ENCODE results near the gene RBBP8NL. TPM values are rescaled to one million over a fixed set of nuclear protein-coding genes. Genes with fewer than 3 reads are reported as not detected.
A peak's percentile ranks its signal among the peaks of the same experiment; 100 is the strongest.

The RBBP8NL gene
- polyA plus RNA-seq, 3 donors = not detected

DNA sequence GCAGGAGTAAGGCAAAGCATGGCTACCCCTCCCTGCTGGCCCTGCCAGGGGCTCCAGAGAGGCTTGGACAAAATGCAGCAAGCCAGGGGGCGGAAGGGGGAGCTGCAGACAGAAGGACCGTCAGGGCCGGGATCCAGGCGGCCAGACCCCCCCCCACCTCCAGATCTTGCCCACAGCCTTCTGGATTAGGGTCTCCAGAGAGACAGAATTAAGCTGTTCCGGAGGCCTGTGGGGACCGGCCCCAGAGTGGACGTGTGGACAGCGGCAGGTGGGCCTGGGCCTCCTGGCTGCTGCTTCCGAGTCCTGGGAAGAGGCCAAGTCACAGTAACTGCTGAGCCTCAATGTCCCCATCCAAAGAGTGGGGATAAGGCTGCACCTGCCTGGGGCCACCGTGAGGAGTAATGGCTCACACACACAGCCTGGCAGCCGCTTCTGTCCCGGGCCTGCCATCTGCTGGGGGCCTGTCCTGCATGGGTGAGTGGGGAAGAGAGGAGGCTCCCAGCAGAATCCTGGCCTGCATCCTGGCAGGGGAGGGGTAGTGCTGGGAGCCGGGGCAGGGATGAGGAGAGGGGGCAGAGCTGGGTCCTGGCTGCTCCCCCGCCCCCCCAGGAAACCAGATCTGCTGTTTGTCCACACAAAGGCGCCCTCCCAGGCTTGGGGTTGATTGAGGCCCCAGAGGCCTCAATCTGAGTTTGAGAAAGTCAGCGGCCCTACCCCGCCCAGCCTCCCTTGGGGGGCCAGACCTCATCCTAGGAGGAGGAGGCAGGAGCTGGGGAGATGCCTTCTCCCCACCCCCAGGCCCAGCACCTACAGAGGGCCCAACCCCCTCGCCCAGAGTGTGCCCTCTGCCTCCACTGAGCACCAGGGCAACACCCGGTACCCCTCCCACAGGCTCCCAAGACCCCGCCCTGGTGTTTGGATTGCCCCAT is 64.1 kb downstream of the RBBP8NL start:
- Histone ChIP-seq H3K4me3 (replicated peaks in 1 of 3; ENCODE audit: low read depth in 2 of 3, low read length in 3 of 3) (no peak overlapping the region), H2AFZ (ENCODE audit: insufficient read depth, low read depth, low read length, poor library complexity, severe bottlenecking) (no peak overlapping the region), H3K4me2 (replicated peaks; ENCODE audit: extremely low read depth, low read length, poor library complexity, severe bottlenecking) (no peak overlapping the region), H3K4me1 (ENCODE audit: control insufficient read depth in 1 of 2, insufficient read depth in 2 of 2, low read length in 2 of 2) (peaks cover 11 to 19% of the 10 kb centered on the region in 2 donors), H3K9ac (ENCODE audit: insufficient read depth, low read length, poor library complexity, severe bottlenecking) (no peak overlapping the region), H3K9me3 (replicated peaks in 1 of 2; ENCODE audit: control insufficient read depth in 1 of 2, insufficient read depth in 1 of 2, low read length in 2 of 2) (peaks cover 0 to under 1% of the 10 kb centered on the region in 2 donors), H3K79me2 (ENCODE audit: insufficient read depth, low read length) (no peaks in the 10 kb centered on the region), H3K36me3 (replicated peaks in 1 of 2; ENCODE audit: control insufficient read depth in 1 of 2, insufficient read depth in 2 of 2, low read length in 2 of 2) (no peaks in the 10 kb centered on the region), H4K20me1 (ENCODE audit: insufficient read depth, low read length) (no peaks in the 10 kb centered on the region), H3K27me3 (ENCODE audit: control insufficient read depth in 2 of 2, insufficient read depth in 2 of 2, low read length in 2 of 2) (peaks cover 20 to 31% of the 10 kb centered on the region in 2 donors), H3K27ac (ENCODE audit: low read depth in 1 of 2, low read length in 2 of 2) (no peak overlapping the region)
- intact Hi-C loops (cut with micrococcal nuclease) = no loop called here
- peaks cover 23 to 46% (median 33%) of the 10 kb centered on the region in 3 donors for H3K27me3 Mint-ChIP-seq (ENCODE audit: low read depth in 3 of 3)
- peaks cover 0 to 6% (median 0%) of the 10 kb centered on the region in 7 donors for H3K9me3 Mint-ChIP-seq
- H3K4me3 Mint-ChIP-seq = no peak overlapping the region
- H3K27ac Mint-ChIP-seq = no peak overlapping the region
- 86% methylated on average over 15 of the region's 20 CpGs for WGBS (ENCODE audit: insufficient coverage)
- no peaks in the 10 kb centered on the region for H3K36me3 Mint-ChIP-seq
- TF ChIP-seq, protein P1, sequence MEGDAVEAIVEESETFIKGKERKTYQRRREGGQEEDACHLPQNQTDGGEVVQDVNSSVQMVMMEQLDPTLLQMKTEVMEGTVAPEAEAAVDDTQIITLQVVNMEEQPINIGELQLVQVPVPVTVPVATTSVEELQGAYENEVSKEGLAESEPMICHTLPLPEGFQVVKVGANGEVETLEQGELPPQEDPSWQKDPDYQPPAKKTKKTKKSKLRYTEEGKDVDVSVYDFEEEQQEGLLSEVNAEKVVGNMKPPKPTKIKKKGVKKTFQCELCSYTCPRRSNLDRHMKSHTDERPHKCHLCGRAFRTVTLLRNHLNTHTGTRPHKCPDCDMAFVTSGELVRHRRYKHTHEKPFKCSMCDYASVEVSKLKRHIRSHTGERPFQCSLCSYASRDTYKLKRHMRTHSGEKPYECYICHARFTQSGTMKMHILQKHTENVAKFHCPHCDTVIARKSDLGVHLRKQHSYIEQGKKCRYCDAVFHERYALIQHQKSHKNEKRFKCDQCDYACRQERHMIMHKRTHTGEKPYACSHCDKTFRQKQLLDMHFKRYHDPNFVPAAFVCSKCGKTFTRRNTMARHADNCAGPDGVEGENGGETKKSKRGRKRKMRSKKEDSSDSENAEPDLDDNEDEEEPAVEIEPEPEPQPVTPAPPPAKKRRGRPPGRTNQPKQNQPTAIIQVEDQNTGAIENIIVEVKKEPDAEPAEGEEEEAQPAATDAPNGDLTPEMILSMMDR (IDR thresholded peaks at IDR 0.05) = no peak
- peaks cover 5% of the 10 kb centered on the region for H3K4me1 Mint-ChIP-seq
- DNase-seq = no peak

- H3K79me2 ChIP-seq (ENCODE audit: insufficient read depth, low read length) = no peaks in the 10 kb centered on the region
- Mint-ChIP-seq H3K36me3 (no peaks in the 10 kb centered on the region), H3K4me3 (no peak overlapping the region), H3K4me1 (peaks cover 1% of the 10 kb centered on the region), H3K9me3 (peaks cover 0 to 1% (median 0%) of the 10 kb centered on the region in 7 donors), H3K27me3 (ENCODE audit: low read depth in 3 of 3) (peaks cover 19 to 42% (median 31%) of the 10 kb centered on the region in 3 donors), H3K27ac (peak overlapping the region in 1 of 7 donors; percentile 43)
- H3K27me3 ChIP-seq (ENCODE audit: control insufficient read depth in 2 of 2, insufficient read depth in 2 of 2, low read length in 2 of 2) = peaks cover 14 to 26% of the 10 kb centered on the region in 2 donors
- no peak for DNase-seq
- H3K9me3 ChIP-seq (replicated peaks in 1 of 2; ENCODE audit: control insufficient read depth in 1 of 2, insufficient read depth in 1 of 2, low read length in 2 of 2) = no peaks in the 10 kb centered on the region
- intact Hi-C loops (cut with micrococcal nuclease) = no loop called here
- H4K20me1 ChIP-seq (ENCODE audit: insufficient read depth, low read length) = no peaks in the 10 kb centered on the region
- H3K36me3 ChIP-seq (replicated peaks in 1 of 2; ENCODE audit: control insufficient read depth in 1 of 2, insufficient read depth in 2 of 2, low read length in 2 of 2) = no peaks in the 10 kb centered on the region
- peaks cover 4 to 12% of the 10 kb centered on the region in 2 donors for H3K4me1 ChIP-seq (ENCODE audit: control insufficient read depth in 1 of 2, insufficient read depth in 2 of 2, low read length in 2 of 2)
- no peak overlapping the region for H3K4me3 ChIP-seq (replicated peaks in 1 of 3; ENCODE audit: low read depth in 2 of 3, low read length in 3 of 3)
- H3K4me2 ChIP-seq (replicated peaks; ENCODE audit: extremely low read depth, low read length, poor library complexity, severe bottlenecking) = no peak overlapping the region
- WGBS (ENCODE audit: insufficient coverage) = 67% methylated on average over 12 of the region's 13 CpGs
- TF ChIP-seq, protein P1 (IDR thresholded peaks at IDR 0.05) = no peak
- no peak overlapping the region for H3K27ac ChIP-seq (ENCODE audit: low read depth in 1 of 2, low read length in 2 of 2)
- no peak overlapping the region for H3K9ac ChIP-seq (ENCODE audit: insufficient read depth, low read length, poor library complexity, severe bottlenecking)
- H2AFZ ChIP-seq (ENCODE audit: insufficient read depth, low read depth, low read length, poor library complexity, severe bottlenecking) = no peak overlapping the region
Measured at GRCh38 chr20:62362590-62362940, 64.8 kb downstream of the RBBP8NL start.
